Mucosa of descending colon (tissue), 3 donors: ENCODE results near the gene HMGXB3. TPM values are rescaled to one million over a fixed set of nuclear protein-coding genes. Genes with fewer than 3 reads are reported as not detected.

ENCODE experiments used
- ATAC-seq: fragments of 200-7000 bp; cut with Tn5 transposase; one replicate; pipeline ENCODE4 v1.9.1; 2020; ENCODE audit warnings: mild to moderate bottlenecking, moderate library complexity
- DNase-seq, 3 donors: peaks; one replicate each; pipeline ENCODE4 v3.0.0-alpha.2; 2020
- H3K36me3 ChIP-seq: fragments of 200-600 bp; one replicate; pipeline ENCODE4 v1.8.0; 2021; ENCODE audit warnings: low read depth, mild to moderate bottlenecking
- H3K4me1 ChIP-seq: fragments of 200-600 bp; one replicate; pipeline ENCODE4 v1.8.0; 2021; ENCODE audit warnings: low read depth, mild to moderate bottlenecking
- H3K4me3 ChIP-seq: fragments of 200-600 bp; one replicate; pipeline ENCODE4 v1.8.0; 2021; ENCODE audit warnings: mild to moderate bottlenecking
- H3K9me3 ChIP-seq: fragments of 200-600 bp; one replicate; pipeline ENCODE4 v1.8.0; 2021; ENCODE audit warnings: mild to moderate bottlenecking
- CTCF ChIP-seq: fragments of 200-600 bp; IDR thresholded peaks from one replicate; pipeline ENCODE4 v1.8.0; 2022; ENCODE audit warnings: antibody characterized with exemption, mild to moderate bottlenecking
- intact Hi-C, 2 donors: fragments of 100-400 bp; cut with DNase I in 1 of 2; cut with micrococcal nuclease in 1 of 2; formaldehyde crosslinking; loops; one replicate each; pipeline versions ENCODE4 v1.11.0 to v1.11.1; 2022; cut with DNase I, micrococcal nuclease
- total RNA-seq, 3 donors: library from RNA; stranded (reverse); fragmentation: NEBNext Ultra II Directional in 2 of 3; extraction: Animal tissue kit (Norgen Biotek cat#: 25700) in 2 of 3; gene quantifications; one replicate each; pipeline versions ENCODE4 v1.2.1 to v1.2.4, GENCODE V29; 2021 to 2023
- donor health status: DM: no; HTN: no; CAD: no; lungs with moderate emphysema.
- donor health status: DM: no; HTN: no; CAD: no.
- donor health status: DM: no; HTN: yes; CAD: no.

HMGXB3 gene
- total RNA-seq, 3 donors from 2014 or later = 25.7 to 37.5 (median 31.2) TPM

- intact Hi-C loops = loop anchor here (10.0 kb wide), 2 partner anchors 156 to 356 kb away; no protein-coding TSS in a partner anchor
- ATAC-seq (peak; percentile 97), DNase-seq (peak in 2 of 3 donors; percentile 71 to 86)
- peak; percentile 82 for TF ChIP-seq CTCF
- Histone ChIP-seq H3K4me3 (no peak overlapping the region), H3K4me1 (no peaks in the 10 kb centered on the region), H3K36me3 (no peaks in the 10 kb centered on the region), H3K9me3 (no peaks in the 10 kb centered on the region)
Measured at GRCh38 chr5:149990518-149991376, 9.8 kb upstream of the HMGXB3 start.

- Histone ChIP-seq H3K4me3 (no peak overlapping the region), H3K4me1 (peaks cover 3% of the 10 kb centered on the region), H3K36me3 (no peaks in the 10 kb centered on the region), H3K9me3 (no peaks in the 10 kb centered on the region)
- intact Hi-C loops = loop anchor here (10.0 kb wide), 2 partner anchors 159 to 359 kb away; no protein-coding TSS in a partner anchor
- TF ChIP-seq CTCF = no peak
- DNase-seq (no peak), ATAC-seq (no peak)
Measured at GRCh38 chr5:149993471-149993870, 7.1 kb upstream of the HMGXB3 start.

- ATAC-seq = no peak
Measured at GRCh38 chr5:149995385-149996204, 4.9 kb upstream of the HMGXB3 start.

GRCh38 chr5:149996205-149996890, 4.2 kb upstream of the HMGXB3 start:
- H3K36me3 ChIP-seq = no peaks in the 10 kb centered on the region
- no peak for TF ChIP-seq CTCF
- ATAC-seq = no peak
- H3K4me3 ChIP-seq = no peak overlapping the region
- no peaks in the 10 kb centered on the region for H3K9me3 ChIP-seq
- intact Hi-C loops = loop anchor here (10.0 kb wide), 2 partner anchors 162 to 362 kb away; no protein-coding TSS in a partner anchor
- H3K4me1 ChIP-seq = peaks cover 20% of the 10 kb centered on the region
- no peak for DNase-seq

More at GRCh38 chr5:149995385-149996204, 4.9 kb upstream of the HMGXB3 start:
- DNase-seq = no peak
- H3K36me3 ChIP-seq = no peaks in the 10 kb centered on the region
- no peak overlapping the region for H3K4me3 ChIP-seq
- intact Hi-C loops = loop anchor here (10.0 kb wide), 2 partner anchors 161 to 361 kb away; no protein-coding TSS in a partner anchor
- no peaks in the 10 kb centered on the region for H3K9me3 ChIP-seq
- H3K4me1 ChIP-seq = peaks cover 16% of the 10 kb centered on the region
- no peak for TF ChIP-seq CTCF

DNA sequence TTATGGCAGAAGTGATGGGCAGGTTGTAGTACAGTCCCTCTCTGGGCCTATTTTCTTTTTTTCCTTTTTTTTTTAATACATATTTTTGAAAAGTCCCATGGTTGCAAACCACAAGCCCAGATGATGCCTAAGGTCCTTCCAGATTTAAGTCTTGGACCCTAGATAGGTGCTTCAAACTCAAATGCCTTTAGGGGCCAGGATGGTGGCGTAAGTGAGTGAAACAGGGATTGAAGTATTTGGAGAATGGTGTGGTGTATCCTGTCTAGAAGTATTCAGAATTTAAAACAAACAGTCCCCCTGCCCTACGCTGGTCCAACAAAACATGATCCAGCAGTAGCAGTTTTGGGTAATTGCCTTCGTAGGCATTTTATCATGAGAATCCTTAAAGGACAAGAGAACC, 2.3 kb upstream of the HMGXB3 start:
- ATAC-seq (no peak), DNase-seq (no peak)
- Histone ChIP-seq H3K36me3 (no peaks in the 10 kb centered on the region), H3K4me1 (peaks cover 37% of the 10 kb centered on the region), H3K9me3 (no peaks in the 10 kb centered on the region), H3K4me3 (no peak overlapping the region)
- intact Hi-C loops = loop anchor here (10.0 kb wide), 2 partner anchors 163 to 363 kb away; no protein-coding TSS in a partner anchor
- no peak for TF ChIP-seq CTCF
